H9 (cell line): ENCODE data around the gene C19orf81. TPM values are rescaled to one million over a fixed set of nuclear protein-coding genes. Genes with fewer than 3 reads are reported as not detected.

ENCODE experiments used
- DNase-seq: peaks from one replicate; pipeline ENCODE4 v3.0.0-alpha.2; 2017
- H2AFZ ChIP-seq: one replicate; pipeline ENCODE4 v1.6.1; 2013; ENCODE audit warnings: mild to moderate bottlenecking, low read length, control low read depth, moderate library complexity
- H2AK5ac ChIP-seq: 2 replicates; pipeline ENCODE4 v1.6.1; 2013; ENCODE audit warnings: low read length, control low read depth, mixed read lengths; ENCODE audit not compliant: insufficient read length
- H2BK120ac ChIP-seq: one replicate; pipeline ENCODE4 v1.6.1; 2013; ENCODE audit warnings: low read depth, mild to moderate bottlenecking, low read length, control low read depth, inconsistent platforms; ENCODE audit not compliant: poor library complexity, severe bottlenecking
- H2BK12ac ChIP-seq: 2 replicates; pipeline ENCODE4 v1.6.1; 2013; ENCODE audit warnings: low read length, control low read depth, mixed read lengths, low read depth; ENCODE audit not compliant: insufficient read length
- H2BK15ac ChIP-seq: 2 replicates; pipeline ENCODE4 v1.6.1; 2013; ENCODE audit warnings: low read depth, low read length, control low read depth
- H2BK20ac ChIP-seq: one replicate; pipeline ENCODE4 v1.6.1; 2013; ENCODE audit warnings: low read depth, mild to moderate bottlenecking, low read length, control low read depth, inconsistent platforms; ENCODE audit not compliant: poor library complexity, severe bottlenecking
- H2BK5ac ChIP-seq: 2 replicates; pipeline ENCODE4 v1.6.1; 2013; ENCODE audit warnings: low read length, control low read depth, mixed read lengths; ENCODE audit not compliant: insufficient read length
- H3K14ac ChIP-seq: 2 replicates; pipeline ENCODE4 v1.6.1; 2013; ENCODE audit warnings: low read length, control low read depth; ENCODE audit not compliant: insufficient read depth
- H3K18ac ChIP-seq: 2 replicates; pipeline ENCODE4 v1.6.1; 2013; ENCODE audit warnings: low read depth, mild to moderate bottlenecking, mixed read lengths, low read length, control low read depth; ENCODE audit not compliant: insufficient read length
- H3K23ac ChIP-seq: 2 replicates; pipeline ENCODE4 v1.6.1; 2013; ENCODE audit warnings: low read length, control low read depth, mixed read lengths, low read depth; ENCODE audit not compliant: insufficient read length
- H3K23me2 ChIP-seq: 2 replicates; pipeline ENCODE4 v1.6.1; 2013; ENCODE audit warnings: low read depth, mild to moderate bottlenecking, mixed read lengths, low read length, control low read depth; ENCODE audit not compliant: insufficient read length, poor library complexity, severe bottlenecking
- H3K27ac ChIP-seq: 2 replicates; pipeline ENCODE4 v1.5.1; 2013; ENCODE audit warnings: low read length, control low read depth, mixed read lengths, low read depth; ENCODE audit not compliant: insufficient read length
- H3K27me3 ChIP-seq: 2 replicates; pipeline ENCODE4 v1.6.1; 2013; ENCODE audit warnings: low read length, control low read depth, inconsistent platforms; ENCODE audit not compliant: insufficient read depth
- H3K4ac ChIP-seq: 2 replicates; pipeline ENCODE4 v1.6.1; 2013; ENCODE audit warnings: low read depth, mild to moderate bottlenecking, control low read depth, inconsistent platforms, low read length, moderate library complexity
- H3K4me1 ChIP-seq: 2 replicates; pipeline ENCODE4 v1.6.1; 2013; ENCODE audit warnings: low read length, control low read depth, inconsistent platforms; ENCODE audit not compliant: insufficient read depth
- H3K4me2 ChIP-seq: 2 replicates; pipeline ENCODE4 v1.6.1; 2013; ENCODE audit warnings: low read length, control low read depth, mixed read lengths; ENCODE audit not compliant: insufficient read length, insufficient read depth
- H3K56ac ChIP-seq: 2 replicates; pipeline ENCODE4 v1.6.1; 2013; ENCODE audit warnings: low read depth, mild to moderate bottlenecking, mixed read lengths, low read length, control low read depth; ENCODE audit not compliant: insufficient read length
- H3K79me1 ChIP-seq: 2 replicates; pipeline ENCODE4 v1.6.1; 2013; ENCODE audit warnings: low read depth, mild to moderate bottlenecking, moderate library complexity, low read length, control low read depth, inconsistent platforms; ENCODE audit not compliant: insufficient read depth, poor library complexity, severe bottlenecking
- H3K79me2 ChIP-seq: 2 replicates; pipeline ENCODE4 v1.6.1; 2013; ENCODE audit warnings: low read length, control low read depth, inconsistent platforms; ENCODE audit not compliant: insufficient read depth
- H3K9ac ChIP-seq: 2 replicates; pipeline ENCODE4 v1.6.1; 2013; ENCODE audit warnings: low read length, control low read depth, mixed read lengths; ENCODE audit not compliant: insufficient read length; ENCODE audit errors: extremely low read depth
- H3K9me3 ChIP-seq: one replicate; pipeline ENCODE4 v1.6.1; 2013; ENCODE audit warnings: low read depth, low read length, inconsistent platforms; ENCODE audit not compliant: control insufficient read depth
- H3T11ph ChIP-seq: one replicate; pipeline ENCODE4 v1.6.1; 2013; ENCODE audit warnings: mild to moderate bottlenecking, low read length, control low read depth, inconsistent platforms
- H4K20me1 ChIP-seq: one replicate; pipeline ENCODE4 v1.6.1; 2013; ENCODE audit not compliant: control insufficient read depth, insufficient read length, insufficient read depth
- H4K5ac ChIP-seq: 2 replicates; pipeline ENCODE4 v1.6.1; 2013; ENCODE audit warnings: low read depth, mild to moderate bottlenecking, mixed read lengths, low read length, control low read depth; ENCODE audit not compliant: insufficient read length
- H4K8ac ChIP-seq: replicated peaks from 2 replicates; pipeline ENCODE4 v1.6.1; 2013; ENCODE audit warnings: low read length, control low read depth, mixed read lengths, low read depth; ENCODE audit not compliant: insufficient read length
- H4K91ac ChIP-seq: 2 replicates; pipeline ENCODE4 v1.6.1; 2013; ENCODE audit warnings: low read depth, mild to moderate bottlenecking, moderate library complexity, mixed read lengths, low read length, control low read depth; ENCODE audit not compliant: insufficient read length
- H3K27ac Mint-ChIP-seq, 3 experiments: 2 replicates in 2 of 3; 3 replicates in 1 of 3; pipeline ENCODE4 v1.8.0; 2020 to 2021; ENCODE audit warnings: mixed read lengths in 3 of 3, mild to moderate bottlenecking in 1 of 3, moderate library complexity in 1 of 3
- H3K27me3 Mint-ChIP-seq: 2 replicates; pipeline ENCODE4 v1.8.0; 2021; ENCODE audit warnings: low read depth, mild to moderate bottlenecking, moderate library complexity, mixed read lengths
- H3K36me3 Mint-ChIP-seq, 3 experiments: 2 replicates in 2 of 3; 3 replicates in 1 of 3; pipeline ENCODE4 v1.8.0; 2020 to 2021; ENCODE audit warnings: low read depth in 3 of 3, mixed read lengths in 3 of 3; ENCODE audit not compliant: insufficient read depth in 1 of 3
- H3K4me1 Mint-ChIP-seq, 2 experiments: 2 replicates each; pipeline ENCODE4 v1.8.0; 2020; ENCODE audit warnings: mixed read lengths in 2 of 2
- H3K4me3 Mint-ChIP-seq, 2 experiments: 2 replicates in 1 of 2; 3 replicates in 1 of 2; pipeline ENCODE4 v1.8.0; 2020 to 2021; ENCODE audit warnings: mild to moderate bottlenecking in 2 of 2, mixed read lengths in 2 of 2, moderate library complexity in 1 of 2
- H3K9me3 Mint-ChIP-seq, 2 experiments: 2 replicates in 1 of 2; 3 replicates in 1 of 2; pipeline ENCODE4 v1.8.0; 2020; ENCODE audit warnings: mild to moderate bottlenecking in 2 of 2, mixed read lengths in 2 of 2, moderate library complexity in 1 of 2
- CTCF ChIP-seq: fragments of 200-600 bp; sonication (generic); conservative IDR thresholded peaks from 3 replicates; pipeline ENCODE4 v1.8.0; 2021; ENCODE audit warnings: antibody characterized with exemption, mild to moderate bottlenecking
- WGBS: extraction: QIAGEN DNeasy Blood & Tissue Kit; methylation state at CpG from one replicate; pipeline ENCODE4 v1.1.7; 2013; ENCODE audit warnings: missing lambda C conversion rate, low lambda C conversion rate, mixed read lengths; ENCODE audit not compliant: insufficient read length; ENCODE audit errors: extremely low coverage; 5-methylcytosine and 5-hydroxymethylcytosine counted together
- total RNA-seq: library from RNA; stranded (reverse); gene quantifications from 2 replicates; pipeline ENCODE4 v1.2.1, GENCODE V29; 2021

C19orf81 gene
- total RNA-seq, 1 experiment from 2014 or later = 11.0 TPM

- TF ChIP-seq CTCF = no peak
- no peaks in the 10 kb centered on the region for H3K23me2 ChIP-seq
- H4K91ac ChIP-seq = no peak overlapping the region
- Mint-ChIP-seq H3K36me3 (peaks cover 9 to 29% (median 22%) of the 10 kb centered on the region in 3 experiments; a peak in 6 of 7 replicates), H3K27ac (no peak overlapping the region), H3K9me3 (peaks cover 30 to 31% of the 10 kb centered on the region in 2 experiments), H3K4me1 (peaks cover 5 to 11% of the 10 kb centered on the region in 2 experiments), H3K4me3 (no peak overlapping the region), H3K27me3 (peaks cover 54% of the 10 kb centered on the region)
- no peak overlapping the region for H3K27ac ChIP-seq
- no peak overlapping the region for H3K56ac ChIP-seq
- H3K79me1 ChIP-seq = no peaks in the 10 kb centered on the region
- H4K20me1 ChIP-seq = no peaks in the 10 kb centered on the region
- H3K4ac ChIP-seq = no peak overlapping the region
- DNase-seq = no peak
- no peak overlapping the region for H2BK15ac ChIP-seq
- WGBS = no CpG with 5 or more reads among the region's 2 CpGs
- no peak overlapping the region for H2BK20ac ChIP-seq
- peaks cover 18% of the 10 kb centered on the region for H3K9me3 ChIP-seq
- H3K4me2 ChIP-seq = no peak overlapping the region
- no peaks in the 10 kb centered on the region for H3K79me2 ChIP-seq
- H3K23ac ChIP-seq = no peak overlapping the region
- no peak overlapping the region for H4K5ac ChIP-seq
- no peak overlapping the region for H2BK120ac ChIP-seq
- no peak overlapping the region for H2BK12ac ChIP-seq
- no peak overlapping the region for H4K8ac ChIP-seq
- H3K9ac ChIP-seq = no peak overlapping the region
- H2AFZ ChIP-seq = no peak overlapping the region
- H3K18ac ChIP-seq = no peak overlapping the region
- no peak overlapping the region for H3T11ph ChIP-seq
- H2AK5ac ChIP-seq = no peak overlapping the region
- H3K4me1 ChIP-seq = no peaks in the 10 kb centered on the region
- H3K14ac ChIP-seq = no peak overlapping the region
- H2BK5ac ChIP-seq = no peak overlapping the region
- peaks cover 3% of the 10 kb centered on the region; the same call in 1 of the 2 replicates for H3K27me3 ChIP-seq
These were observed 15.9 kb upstream of the C19orf81 start for GRCh38 chr19:50633359-50633758.
